Bronchial epithelial cell (primary cell): Measurements from ENCODE around the gene NUTF2. TPM values are rescaled to one million over a fixed set of nuclear protein-coding genes. Genes with fewer than 3 reads are reported as not detected.

Experiments
- DNase-seq: peaks from one replicate; pipeline ENCODE4 v3.0.0-alpha.2; 2010; ENCODE audit warnings: low read depth
- FAIRE-seq: peaks from 2 replicates; lab custom pipeline; 2011; peaks lifted over from hg19 to GRCh38; lab: Jason Lieb, UNC
- H3K27me3 ChIP-seq: 2 replicates; pipeline ENCODE4 v1.5.1; 2011; ENCODE audit warnings: low read length; ENCODE audit not compliant: control insufficient read depth, insufficient read depth
- H3K36me3 ChIP-seq: 2 replicates; pipeline ENCODE4 v1.5.1; 2011; ENCODE audit warnings: low read length; ENCODE audit not compliant: control insufficient read depth, insufficient read depth
- H3K4me3 ChIP-seq: 2 replicates; pipeline ENCODE4 v1.5.1; 2011; ENCODE audit warnings: mild to moderate bottlenecking, low read depth, low read length, control low read depth
- CTCF ChIP-seq: IDR thresholded peaks from 2 replicates; pipeline ENCODE4 v1.5.1; 2011; ENCODE audit warnings: mild to moderate bottlenecking, moderate library complexity, low read length, control low read depth, inconsistent platforms; ENCODE audit not compliant: insufficient read depth, severe bottlenecking
- total RNA-seq: library from RNA; depleted of rRNA; stranded (reverse); fragments of >200 nt; gene quantifications from 2 replicates; pipeline ENCODE4 v1.2.1, GENCODE V29; 2014

Gene NUTF2
- total RNA-seq, 1 donor from 2014 or later = 42.6 TPM

GRCh38 chr16:67893743-67894399, 47.1 kb downstream of the NUTF2 start:
- H3K27me3 ChIP-seq = no peaks in the 10 kb centered on the region
- no peak for FAIRE-seq
- H3K4me3 ChIP-seq = peak overlapping the region; percentile 98
- TF ChIP-seq CTCF = no peak
- no peak for DNase-seq
- peaks cover 2% of the 10 kb centered on the region for H3K36me3 ChIP-seq

GRCh38 chr16:67897231-67897630, 50.5 kb downstream of the NUTF2 start:
- TF ChIP-seq CTCF = no peak
- FAIRE-seq = no peak
- no peak overlapping the region for H3K4me3 ChIP-seq
- H3K27me3 ChIP-seq = no peaks in the 10 kb centered on the region
- H3K36me3 ChIP-seq = peaks cover 7% of the 10 kb centered on the region
- no peak for DNase-seq

DNA sequence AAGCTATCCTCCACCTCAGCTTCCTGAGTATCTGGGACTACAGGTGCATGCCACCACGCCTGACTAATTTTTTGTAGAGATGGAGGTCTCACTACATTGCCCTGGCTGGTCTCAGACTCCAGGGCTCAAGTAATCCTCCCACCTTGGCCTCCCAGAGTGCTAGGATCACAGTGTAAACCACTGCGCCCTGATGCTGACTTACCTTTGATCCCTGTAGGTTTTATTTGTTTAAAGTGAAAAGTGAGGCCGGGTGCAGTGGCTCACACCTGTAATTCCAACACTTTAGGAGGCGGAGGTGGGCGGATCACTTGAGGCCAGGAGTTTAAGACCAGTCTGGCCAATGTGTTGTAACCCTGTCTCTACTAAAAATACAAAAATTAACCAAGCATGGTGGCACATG, 55.0 kb downstream of the NUTF2 start:
- FAIRE-seq (no peak), DNase-seq (no peak)
- Histone ChIP-seq H3K4me3 (no peak overlapping the region), H3K27me3 (no peaks in the 10 kb centered on the region), H3K36me3 (peaks cover 9% of the 10 kb centered on the region)
- no peak for TF ChIP-seq CTCF

- peaks cover 11% of the 10 kb centered on the region for H3K36me3 ChIP-seq
- DNase-seq (no peak), FAIRE-seq (no peak)
- no peaks in the 10 kb centered on the region for H3K27me3 ChIP-seq
- TF ChIP-seq CTCF = no peak
- no peak overlapping the region for H3K4me3 ChIP-seq
Observed at GRCh38 chr16:67902831-67903230, 56.1 kb downstream of the NUTF2 start.

DNA sequence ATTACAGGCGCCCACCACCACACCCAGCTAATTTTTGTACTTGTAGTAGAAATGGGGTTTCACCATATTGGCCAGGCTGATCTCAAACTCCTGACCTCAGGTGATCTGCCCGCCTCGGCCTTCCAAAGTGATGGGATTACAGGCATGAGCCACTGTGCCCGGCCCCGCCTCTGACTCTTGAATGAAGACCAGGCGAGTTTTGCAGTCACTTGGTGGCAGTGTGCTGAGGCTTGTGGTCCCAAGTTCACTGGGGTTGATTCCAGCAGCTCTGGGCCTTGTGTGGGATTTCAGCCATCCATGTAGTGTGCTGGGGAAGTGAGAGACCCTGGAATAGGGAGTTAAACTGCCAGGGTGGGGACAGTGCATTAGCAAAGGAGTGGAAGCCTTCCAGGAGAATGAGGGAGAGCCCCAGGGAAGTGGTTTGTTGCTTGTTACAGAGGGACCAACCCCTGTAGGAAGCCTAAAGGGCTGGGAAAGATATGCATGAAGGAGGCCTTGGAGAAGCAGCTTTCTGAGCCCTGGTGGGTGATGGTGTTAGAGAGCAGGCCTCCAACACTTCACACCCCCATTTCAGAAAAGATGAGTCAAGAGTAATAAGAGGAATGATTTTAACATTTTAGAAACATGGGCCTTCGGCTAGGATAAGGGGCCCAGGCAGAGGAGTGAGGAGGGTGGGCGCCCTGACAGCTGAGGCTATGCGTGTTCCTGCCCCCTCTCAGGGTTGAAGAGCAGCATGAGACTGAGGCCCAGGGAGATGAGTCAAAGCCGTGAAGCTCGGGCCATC, 60.9 kb downstream of the NUTF2 start:
- H3K4me3 ChIP-seq = no peak overlapping the region
- no peak for TF ChIP-seq CTCF
- H3K27me3 ChIP-seq = no peaks in the 10 kb centered on the region
- peaks cover 18% of the 10 kb centered on the region for H3K36me3 ChIP-seq
- no peak for DNase-seq
- FAIRE-seq = no peak
